ENCODE data around the gene SNX17.
"Not testable (repeated sequence)": the region's sequence is repeated elsewhere in the genome, so short reads cannot be mapped to it uniquely, and the experiment has no call there.

SNX17 gene

DNA sequence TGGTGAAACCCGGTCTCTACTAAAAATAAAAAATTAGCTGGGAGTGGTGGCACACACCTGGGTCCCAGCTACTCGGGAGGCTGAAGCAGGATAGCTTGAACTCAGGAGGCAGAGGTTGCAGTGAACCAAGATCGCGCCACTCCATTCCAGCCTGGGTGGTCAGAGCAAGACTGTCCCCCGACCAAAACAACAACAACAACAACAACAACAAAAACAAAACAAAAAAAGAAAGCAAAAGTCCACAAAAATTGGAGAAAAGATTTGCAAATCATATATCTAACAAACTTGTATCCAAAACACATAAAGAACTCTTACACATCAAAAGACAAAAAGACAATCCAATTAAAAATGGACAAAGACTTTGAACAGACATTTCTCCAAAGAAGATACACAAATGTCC, 28.5 kb downstream of the SNX17 start:
- no peak for DNase-seq (ENCODE audit: low read depth in 2 of 2)

DNA sequence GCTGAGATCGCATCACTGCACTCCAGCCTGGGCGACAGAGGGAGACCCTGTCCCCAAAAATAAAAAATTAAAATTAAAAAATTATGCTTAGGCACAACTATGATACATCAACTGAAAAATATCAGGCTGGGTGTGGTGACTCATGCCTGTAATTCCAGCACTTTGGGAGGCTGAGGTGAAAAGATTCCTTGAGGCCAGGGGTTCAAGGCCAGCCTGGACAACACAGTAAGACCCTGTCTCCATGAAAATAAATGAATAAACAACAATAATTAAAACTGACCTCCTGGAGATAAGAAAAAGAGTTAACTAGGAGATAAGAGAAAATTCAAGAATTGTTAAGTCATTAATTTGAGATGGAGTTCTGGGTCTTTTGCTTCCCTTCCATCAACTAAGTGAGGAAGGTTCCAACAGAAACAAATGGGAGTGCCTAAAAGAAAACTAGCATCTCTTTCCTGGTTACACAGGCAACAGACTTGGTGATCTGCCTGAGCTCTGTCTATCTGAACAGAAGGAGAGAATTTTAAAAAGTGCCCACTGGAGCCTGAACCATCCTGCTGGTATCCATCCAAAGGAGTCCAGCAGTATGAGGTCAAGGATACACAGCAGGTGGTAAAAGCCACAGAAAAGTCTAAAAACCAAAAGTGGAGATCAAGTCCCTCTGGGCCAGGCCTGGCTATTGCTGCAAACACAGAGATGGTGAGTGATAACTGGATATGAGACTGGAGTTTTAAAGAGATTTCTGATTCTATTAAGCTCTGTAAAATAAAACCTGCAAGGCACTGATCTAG, 30.1 kb downstream of the SNX17 start:
- DNase-seq (ENCODE audit: low read depth in 2 of 2), result no peak

- no peak for DNase-seq (ENCODE audit: low read depth in 2 of 2)
Measured at GRCh38 chr2:27407798-27408491, 37.5 kb downstream of the SNX17 start.

DNA sequence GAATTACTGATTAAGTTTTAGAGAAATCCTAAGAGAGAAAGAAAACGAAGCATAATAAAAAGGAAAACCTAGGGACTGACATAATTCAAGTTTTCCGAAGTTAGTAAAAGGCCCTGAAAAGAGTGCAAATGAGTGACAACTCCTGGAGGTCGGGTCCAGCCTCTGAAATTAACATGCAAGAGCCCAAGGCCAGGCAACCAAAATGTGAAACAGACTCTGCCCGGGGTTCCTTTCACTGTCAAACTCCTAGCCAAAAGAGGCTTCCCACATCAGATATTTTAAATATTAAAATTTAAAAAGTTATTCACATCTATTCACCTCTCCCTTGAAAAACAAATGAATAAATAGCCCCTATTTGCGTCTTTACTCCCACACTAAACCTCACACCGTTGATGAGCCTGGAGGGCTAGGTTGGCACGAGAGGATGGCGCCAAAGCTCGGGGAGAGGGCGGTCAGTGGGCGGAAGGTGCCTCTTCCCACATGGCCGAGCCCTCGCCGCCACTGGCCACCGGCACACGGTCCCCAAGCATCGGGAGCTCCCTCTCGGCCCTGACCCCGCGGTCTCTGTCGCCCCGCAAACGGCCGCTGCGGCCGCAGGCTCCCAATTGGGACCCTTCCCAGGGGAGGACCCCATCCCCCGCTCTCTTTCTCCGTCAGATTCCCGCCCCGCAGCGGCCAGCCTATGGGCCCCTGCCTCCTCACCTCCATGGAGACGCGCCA, 38.3 kb downstream of the SNX17 start:
- DNase-seq (ENCODE audit: low read depth in 2 of 2), result no peak

DNA sequence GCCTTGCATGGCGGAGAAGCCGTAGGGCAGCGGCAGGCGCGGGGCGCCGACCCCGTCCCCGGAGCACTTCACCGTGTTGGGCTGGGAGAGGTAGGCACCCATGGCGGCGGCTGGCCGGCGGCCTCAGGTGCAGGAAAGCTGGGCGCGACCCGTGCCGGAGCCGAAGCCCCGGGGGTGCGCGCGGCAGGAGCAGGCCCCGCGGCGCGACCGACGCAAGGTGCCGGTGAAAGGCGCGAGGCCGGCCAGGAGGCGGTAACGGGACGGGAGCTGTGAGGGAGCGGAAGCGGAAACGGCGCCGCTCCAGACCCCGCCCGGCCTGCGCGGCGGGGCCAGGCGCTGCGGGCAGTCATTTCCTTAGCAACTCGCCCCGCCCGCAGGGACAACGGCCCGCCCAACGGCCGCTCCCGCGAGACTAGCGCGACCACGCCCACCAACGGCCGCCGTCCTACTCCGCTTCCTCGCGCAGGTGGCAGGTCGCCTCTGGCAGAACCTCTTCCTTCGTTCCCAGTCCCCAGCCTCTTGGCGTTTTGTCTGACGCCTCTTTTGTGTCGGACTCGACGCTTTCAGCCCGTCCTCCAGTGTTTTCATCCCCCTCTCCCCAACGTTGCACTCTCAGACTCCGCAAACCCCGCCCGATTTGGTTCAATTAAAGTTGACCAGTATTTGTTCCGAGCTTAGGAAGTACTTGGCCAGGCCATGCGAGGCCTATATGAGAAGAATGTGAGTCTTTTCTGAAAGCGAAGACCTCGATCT, 39.1 kb downstream of the SNX17 start, which contains the start of gene PPM1G:
TSS of gene PPM1G (minus strand) at position 271 of the 753 bp plus-strand sequence. CDS start at position 102, 169 bp downstream.
- DNase-seq (ENCODE audit: low read depth in 2 of 2), result peak; percentile 90 to 92

- no peak for DNase-seq (ENCODE audit: low read depth in 2 of 2)
Measured at GRCh38 chr2:27412419-27413152, 42.2 kb downstream of the SNX17 start.

DNA sequence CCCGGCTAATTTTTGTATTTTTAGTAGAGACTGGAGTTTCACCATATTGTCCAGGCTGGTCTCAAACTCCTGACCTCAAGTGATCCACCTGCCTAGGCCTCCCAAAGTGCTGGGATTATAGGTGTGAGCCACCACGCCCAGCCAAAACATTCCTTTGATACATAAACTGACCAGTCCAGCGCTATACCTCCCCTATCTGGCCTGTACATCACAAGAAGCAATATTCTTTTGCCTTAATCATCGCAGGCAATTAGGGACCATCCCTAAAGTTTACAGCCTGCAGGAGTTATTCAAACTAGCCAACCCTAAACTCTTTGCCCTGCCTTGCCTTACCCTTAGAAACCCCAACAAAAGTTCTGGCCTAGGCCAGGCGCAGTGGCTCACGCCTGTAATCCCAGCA, 45.7 kb downstream of the SNX17 start:
- DNase-seq (ENCODE audit: low read depth in 2 of 2), result no peak

DNA sequence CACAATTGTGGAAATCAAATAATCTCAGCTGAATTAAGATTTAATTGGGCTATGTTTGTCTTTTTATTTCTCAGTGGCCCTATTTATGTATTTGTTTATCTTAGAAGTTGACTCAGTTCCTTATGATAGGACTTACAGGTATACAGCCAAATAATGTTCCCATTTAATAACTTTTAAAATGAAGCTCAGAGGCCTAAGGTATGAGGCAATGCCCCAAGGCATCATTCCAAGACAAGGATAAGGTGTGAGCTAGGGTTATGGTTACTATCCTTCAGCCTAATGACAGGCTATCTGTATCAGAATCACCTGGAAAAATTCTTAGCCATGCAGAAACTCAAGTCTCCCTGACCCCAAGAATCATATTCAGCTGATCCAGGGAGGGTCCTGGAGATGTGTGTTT, 50.6 kb downstream of the SNX17 start:
- DNase-seq (ENCODE audit: low read depth in 2 of 2), result no peak

DNA sequence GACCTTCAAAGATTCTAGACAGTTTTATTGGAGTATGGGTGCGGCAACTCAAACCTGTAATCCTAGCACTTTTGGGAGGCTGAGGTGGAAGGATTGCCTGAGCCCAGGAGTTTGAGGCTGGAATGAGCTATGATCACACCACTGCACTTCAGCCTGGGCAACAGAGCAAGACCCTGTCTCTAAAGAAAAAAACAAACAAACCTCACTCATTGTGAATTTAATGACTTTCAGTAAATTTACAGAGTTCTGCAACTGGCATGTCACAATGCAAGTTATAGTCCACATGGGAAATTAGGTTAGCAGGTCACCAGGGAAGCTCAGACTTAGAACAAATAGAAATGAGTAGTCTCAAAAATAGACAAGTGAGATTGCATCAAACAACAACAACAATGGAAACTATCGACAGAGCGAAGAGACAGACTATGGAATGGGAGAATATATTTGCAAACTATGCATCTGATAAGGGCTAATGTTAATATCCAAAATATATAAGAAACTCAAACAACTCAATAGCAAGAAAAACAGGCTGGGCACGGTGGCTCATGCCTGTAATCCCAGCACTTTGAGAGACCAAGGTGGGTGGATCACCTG, 51.3 kb downstream of the SNX17 start:
- no peak for DNase-seq (ENCODE audit: low read depth in 2 of 2)

GRCh38 chr2:27422958-27423357, 52.5 kb downstream of the SNX17 start:
- no peak for DNase-seq (ENCODE audit: low read depth in 2 of 2)

GRCh38 chr2:27425039-27425438, 54.6 kb downstream of the SNX17 start:
- not testable (repeated sequence) for DNase-seq (ENCODE audit: low read depth in 2 of 2)
